Testis (tissue), 2 donors: ENCODE measurements around the gene SLC7A14.

ENCODE experiments used
- POLR2A ChIP-seq: fragments of 450-650 bp; IDR thresholded peaks from one replicate; pipeline ENCODE4 v1.6.1; 2017; ENCODE audit warnings: antibody characterized with exemption, mild to moderate bottlenecking, moderate library complexity
- TF ChIP-seq, protein P1 (sequence below), 3 experiments: fragments of 450-650 bp in 2 of 3; fragments of 200-600 bp in 1 of 3; sonication (generic) in 1 of 3; IDR thresholded peaks; one replicate each; pipeline ENCODE4 v1.5.1; 2016 to 2019; ENCODE audit warnings: antibody characterized with exemption in 3 of 3, mild to moderate bottlenecking in 2 of 3, moderate library complexity in 1 of 3

DNA sequence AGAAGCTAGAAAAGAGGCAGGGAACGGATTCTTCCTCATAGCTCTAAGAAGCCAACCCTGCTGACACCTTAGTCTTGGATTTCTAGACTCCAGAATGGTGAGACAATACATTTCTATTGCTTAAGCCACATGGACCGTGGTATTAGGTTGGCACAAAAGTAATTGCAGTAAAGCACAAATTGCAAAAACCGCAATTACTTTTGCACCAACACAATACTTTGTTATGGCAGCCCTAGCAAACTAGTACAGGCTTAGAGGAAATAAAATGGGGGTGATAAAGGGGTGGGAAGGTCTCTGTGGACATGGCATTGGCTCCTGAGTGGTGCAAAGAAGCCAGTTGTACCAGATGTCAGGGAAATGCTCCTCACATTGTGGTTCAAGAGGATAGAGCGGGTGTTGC, 56.0 kb downstream of the SLC7A14 start:
- TF ChIP-seq POLR2A = no peak
- TF ChIP-seq, protein P1, sequence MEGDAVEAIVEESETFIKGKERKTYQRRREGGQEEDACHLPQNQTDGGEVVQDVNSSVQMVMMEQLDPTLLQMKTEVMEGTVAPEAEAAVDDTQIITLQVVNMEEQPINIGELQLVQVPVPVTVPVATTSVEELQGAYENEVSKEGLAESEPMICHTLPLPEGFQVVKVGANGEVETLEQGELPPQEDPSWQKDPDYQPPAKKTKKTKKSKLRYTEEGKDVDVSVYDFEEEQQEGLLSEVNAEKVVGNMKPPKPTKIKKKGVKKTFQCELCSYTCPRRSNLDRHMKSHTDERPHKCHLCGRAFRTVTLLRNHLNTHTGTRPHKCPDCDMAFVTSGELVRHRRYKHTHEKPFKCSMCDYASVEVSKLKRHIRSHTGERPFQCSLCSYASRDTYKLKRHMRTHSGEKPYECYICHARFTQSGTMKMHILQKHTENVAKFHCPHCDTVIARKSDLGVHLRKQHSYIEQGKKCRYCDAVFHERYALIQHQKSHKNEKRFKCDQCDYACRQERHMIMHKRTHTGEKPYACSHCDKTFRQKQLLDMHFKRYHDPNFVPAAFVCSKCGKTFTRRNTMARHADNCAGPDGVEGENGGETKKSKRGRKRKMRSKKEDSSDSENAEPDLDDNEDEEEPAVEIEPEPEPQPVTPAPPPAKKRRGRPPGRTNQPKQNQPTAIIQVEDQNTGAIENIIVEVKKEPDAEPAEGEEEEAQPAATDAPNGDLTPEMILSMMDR (IDR thresholded peaks at IDR 0.05) = no peak
